ENCODE measurements around the gene LPP. TPM values are rescaled to one million over a fixed set of nuclear protein-coding genes. Genes with fewer than 3 reads are reported as not detected.

The LPP gene
- total and polyA plus RNA-seq, 2 donors (not counting 1 experiment from before 2014, with no cell fraction given): 7.6 to 81.7 TPM

- H3K79me2 ChIP-seq (ENCODE audit: control insufficient read depth, insufficient read depth, low read length): no peaks in the 10 kb centered on the region
- 94% methylated on average over 3 of the region's 4 CpGs for WGBS (ENCODE audit: insufficient coverage)
- H4K20me1 ChIP-seq (ENCODE audit: control insufficient read depth, insufficient read depth, low read length, poor library complexity, severe bottlenecking): no peaks in the 10 kb centered on the region
- Mint-ChIP-seq H3K27me3 (no peaks in the 10 kb centered on the region), H3K4me3 (no peak overlapping the region), H3K4me1 (no peaks in the 10 kb centered on the region), H3K9me3 (ENCODE audit: insufficient read depth) (no peaks in the 10 kb centered on the region), H3K27ac (no peak overlapping the region)
- H3K27ac ChIP-seq (ENCODE audit: low read length in 2 of 2): no peak overlapping the region
- intact Hi-C loops (cut with micrococcal nuclease): no loop called here
- ATAC-seq (ENCODE audit: low read depth) (no peak), DNase-seq (no peak)
- no peak overlapping the region for H2AFZ ChIP-seq (ENCODE audit: insufficient read depth, low read depth, low read length, poor library complexity, severe bottlenecking)
- CTCF ChIA-PET: interaction anchor here (1.0 kb wide), 2 partner anchors 19 to 1150 kb away, joined by 3 read pairs; no protein-coding TSS in a partner anchor
- H3K9ac ChIP-seq (ENCODE audit: low read length): no peak overlapping the region
- peaks cover 0 to 5% of the 10 kb centered on the region in 2 experiments for H3K36me3 ChIP-seq (replicated peaks in 1 of 2; ENCODE audit: control extremely low read depth in 1 of 2, control insufficient read depth in 1 of 2, extremely low read depth in 1 of 2, insufficient read depth in 2 of 2, low read length in 1 of 2)
- no peak overlapping the region for H3K4me3 ChIP-seq (ENCODE audit: control extremely low read depth in 1 of 5, extremely low read depth in 1 of 5, insufficient read depth in 1 of 5, low read depth in 2 of 5, low read length in 4 of 5)
- no peaks in the 10 kb centered on the region for H3K4me1 ChIP-seq (ENCODE audit: control insufficient read depth in 2 of 2, insufficient read depth in 2 of 2, low read length in 2 of 2)
- no peak overlapping the region for H3K4me2 ChIP-seq (replicated peaks; ENCODE audit: low read depth, low read length, poor library complexity, severe bottlenecking)
- TF ChIP-seq EZH2 (IDR thresholded peaks at IDR 0.05; ENCODE audit: borderline replicate concordance, insufficient read depth, low read depth, low read length, poor library complexity, severe bottlenecking): no peak
- TF ChIP-seq CTCF (IDR thresholded peaks at IDR 0.05): no peak
- POLR2A ChIA-PET: no interaction called here
- H3K9me3 ChIP-seq (ENCODE audit: control extremely low read depth in 1 of 3, control insufficient read depth in 2 of 3, insufficient read depth in 1 of 3, low read length in 2 of 3): no peaks in the 10 kb centered on the region
- H3K27me3 ChIP-seq (replicated peaks in 1 of 4; ENCODE audit: control extremely low read depth in 1 of 4, control insufficient read depth in 3 of 4, insufficient read depth in 4 of 4, low read length in 3 of 4): no peaks in the 10 kb centered on the region
Observed at GRCh38 chr3:188889054-188889491, 735.1 kb downstream of the LPP start.

- Histone ChIP-seq H3K9me3 (ENCODE audit: control extremely low read depth in 1 of 3, control insufficient read depth in 2 of 3, insufficient read depth in 1 of 3, low read length in 2 of 3) (no peaks in the 10 kb centered on the region), H4K20me1 (ENCODE audit: control insufficient read depth, insufficient read depth, low read length, poor library complexity, severe bottlenecking) (no peaks in the 10 kb centered on the region), H3K79me2 (ENCODE audit: control insufficient read depth, insufficient read depth, low read length) (no peaks in the 10 kb centered on the region), H3K4me1 (ENCODE audit: control insufficient read depth in 2 of 2, insufficient read depth in 2 of 2, low read length in 2 of 2) (no peaks in the 10 kb centered on the region), H3K27ac (ENCODE audit: low read length in 2 of 2) (no peak overlapping the region), H2AFZ (ENCODE audit: insufficient read depth, low read depth, low read length, poor library complexity, severe bottlenecking) (no peak overlapping the region), H3K4me2 (replicated peaks; ENCODE audit: low read depth, low read length, poor library complexity, severe bottlenecking) (no peak overlapping the region), H3K27me3 (replicated peaks in 1 of 4; ENCODE audit: control extremely low read depth in 1 of 4, control insufficient read depth in 3 of 4, insufficient read depth in 4 of 4, low read length in 3 of 4) (no peaks in the 10 kb centered on the region), H3K4me3 (ENCODE audit: control extremely low read depth in 1 of 5, extremely low read depth in 1 of 5, insufficient read depth in 1 of 5, low read depth in 2 of 5, low read length in 4 of 5) (no peak overlapping the region), H3K36me3 (replicated peaks in 1 of 2; ENCODE audit: control extremely low read depth in 1 of 2, control insufficient read depth in 1 of 2, extremely low read depth in 1 of 2, insufficient read depth in 2 of 2, low read length in 1 of 2) (peaks cover 0 to 3% of the 10 kb centered on the region in 2 experiments), H3K9ac (ENCODE audit: low read length) (no peak overlapping the region)
- no peak overlapping the region for H3K4me3 Mint-ChIP-seq
- WGBS (ENCODE audit: insufficient coverage): no CpG with 5 or more reads among the region's 2 CpGs
- H3K27me3 Mint-ChIP-seq: no peaks in the 10 kb centered on the region
- ATAC-seq (ENCODE audit: low read depth): no peak
- POLR2A ChIA-PET: no interaction called here
- no peaks in the 10 kb centered on the region for H3K9me3 Mint-ChIP-seq (ENCODE audit: insufficient read depth)
- no peak overlapping the region for H3K27ac Mint-ChIP-seq
- CTCF ChIA-PET: no interaction called here
- intact Hi-C loops (cut with micrococcal nuclease): no loop called here
- no peak for TF ChIP-seq EZH2 (IDR thresholded peaks at IDR 0.05; ENCODE audit: borderline replicate concordance, insufficient read depth, low read depth, low read length, poor library complexity, severe bottlenecking)
- no peak for TF ChIP-seq CTCF (IDR thresholded peaks at IDR 0.05)
- H3K4me1 Mint-ChIP-seq: no peaks in the 10 kb centered on the region
- no peak for DNase-seq
Observed at GRCh38 chr3:188890572-188891270, 736.8 kb downstream of the LPP start.
